Measurements from ENCODE around the gene KRT4.

DNA sequence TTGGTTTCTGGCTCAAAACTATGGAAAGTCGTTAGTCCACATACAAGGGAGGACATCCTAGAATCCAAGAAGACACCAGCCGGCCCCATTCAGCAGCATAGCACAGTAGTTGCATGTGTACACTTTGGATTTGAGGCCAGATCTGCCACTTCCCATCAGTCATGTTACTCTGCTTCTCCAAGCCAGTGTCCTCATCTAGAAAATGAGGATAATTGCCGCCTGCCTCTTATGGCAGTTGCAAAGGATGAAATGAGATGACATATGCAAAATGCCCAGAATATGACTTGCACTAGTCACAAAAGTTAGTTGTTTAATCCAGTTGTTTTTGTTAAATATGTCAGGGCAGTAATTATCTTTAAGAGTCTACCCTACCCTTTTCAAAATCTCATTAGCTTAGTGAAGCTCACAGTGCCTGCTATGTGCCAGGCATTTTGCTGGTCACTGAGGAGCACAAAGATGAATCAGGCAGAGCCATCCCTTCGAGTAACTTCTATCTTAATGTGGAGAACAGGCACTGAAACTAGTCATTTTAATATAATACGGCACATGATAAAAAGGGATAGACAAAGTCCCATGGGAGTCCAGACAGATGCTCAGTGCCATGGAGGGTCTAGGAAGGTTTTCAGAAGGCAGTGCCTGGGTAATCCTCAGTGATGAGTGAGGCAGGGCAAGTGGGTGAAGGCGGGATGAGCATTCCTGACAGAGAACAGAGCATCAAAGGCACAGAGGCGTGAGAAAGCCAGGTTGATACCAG lies 30.2 kb downstream of the KRT4 start:
- TF ChIP-seq, protein P1, sequence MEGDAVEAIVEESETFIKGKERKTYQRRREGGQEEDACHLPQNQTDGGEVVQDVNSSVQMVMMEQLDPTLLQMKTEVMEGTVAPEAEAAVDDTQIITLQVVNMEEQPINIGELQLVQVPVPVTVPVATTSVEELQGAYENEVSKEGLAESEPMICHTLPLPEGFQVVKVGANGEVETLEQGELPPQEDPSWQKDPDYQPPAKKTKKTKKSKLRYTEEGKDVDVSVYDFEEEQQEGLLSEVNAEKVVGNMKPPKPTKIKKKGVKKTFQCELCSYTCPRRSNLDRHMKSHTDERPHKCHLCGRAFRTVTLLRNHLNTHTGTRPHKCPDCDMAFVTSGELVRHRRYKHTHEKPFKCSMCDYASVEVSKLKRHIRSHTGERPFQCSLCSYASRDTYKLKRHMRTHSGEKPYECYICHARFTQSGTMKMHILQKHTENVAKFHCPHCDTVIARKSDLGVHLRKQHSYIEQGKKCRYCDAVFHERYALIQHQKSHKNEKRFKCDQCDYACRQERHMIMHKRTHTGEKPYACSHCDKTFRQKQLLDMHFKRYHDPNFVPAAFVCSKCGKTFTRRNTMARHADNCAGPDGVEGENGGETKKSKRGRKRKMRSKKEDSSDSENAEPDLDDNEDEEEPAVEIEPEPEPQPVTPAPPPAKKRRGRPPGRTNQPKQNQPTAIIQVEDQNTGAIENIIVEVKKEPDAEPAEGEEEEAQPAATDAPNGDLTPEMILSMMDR (IDR thresholded peaks at IDR 0.05): no peak
- TF ChIP-seq POLR2A (IDR thresholded peaks at IDR 0.05): no peak

All from adrenal gland (tissue), 5 donors.